Upper lobe of right lung (tissue), 1 donor: ENCODE measurements around the gene PTPRT. TPM values are rescaled to one million over a fixed set of nuclear protein-coding genes. Genes with fewer than 3 reads are reported as not detected.

Experiments
- ATAC-seq: fragments of 200-7000 bp; cut with Tn5 transposase; one replicate; pipeline ENCODE4 v1.9.1; 2020; ENCODE audit warnings: mild to moderate bottlenecking, moderate library complexity
- DNase-seq: peaks from one replicate; pipeline ENCODE4 v3.0.0-alpha.2; 2020
- H3K27ac ChIP-seq: fragments of 200-600 bp; one replicate; pipeline ENCODE4 v1.8.0; 2022
- H3K27me3 ChIP-seq: fragments of 200-600 bp; one replicate; pipeline ENCODE4 v1.8.0; 2022; ENCODE audit warnings: mild to moderate bottlenecking
- H3K36me3 ChIP-seq: fragments of 200-600 bp; one replicate; pipeline ENCODE4 v1.8.0; 2022
- H3K4me1 ChIP-seq: fragments of 200-600 bp; one replicate; pipeline ENCODE4 v1.8.0; 2022
- H3K4me3 ChIP-seq: fragments of 200-600 bp; one replicate; pipeline ENCODE4 v1.8.0; 2022; ENCODE audit warnings: mild to moderate bottlenecking
- H3K9me3 ChIP-seq: fragments of 200-600 bp; one replicate; pipeline ENCODE4 v1.8.0; 2022
- CTCF ChIP-seq: fragments of 200-600 bp; IDR thresholded peaks from one replicate; pipeline ENCODE4 v1.8.0; 2022; ENCODE audit warnings: antibody characterized with exemption
- intact Hi-C: fragments of 100-400 bp; cut with DNase I; formaldehyde crosslinking; loops from one replicate; pipeline ENCODE4 v1.11.0; 2022
- total RNA-seq: library from RNA; stranded (reverse); fragmentation: NEBNext Ultra II Directional; extraction: Animal tissue kit (Norgen Biotek cat#: 25700); gene quantifications from one replicate; pipeline ENCODE4 v1.2.1, GENCODE V29; 2021
- donor health status: DM: no; HTN: yes; CAD: no; lungs with severe emphysema.

PTPRT gene
- total RNA-seq, 1 donor from 2014 or later, result 0.46 TPM

DNA sequence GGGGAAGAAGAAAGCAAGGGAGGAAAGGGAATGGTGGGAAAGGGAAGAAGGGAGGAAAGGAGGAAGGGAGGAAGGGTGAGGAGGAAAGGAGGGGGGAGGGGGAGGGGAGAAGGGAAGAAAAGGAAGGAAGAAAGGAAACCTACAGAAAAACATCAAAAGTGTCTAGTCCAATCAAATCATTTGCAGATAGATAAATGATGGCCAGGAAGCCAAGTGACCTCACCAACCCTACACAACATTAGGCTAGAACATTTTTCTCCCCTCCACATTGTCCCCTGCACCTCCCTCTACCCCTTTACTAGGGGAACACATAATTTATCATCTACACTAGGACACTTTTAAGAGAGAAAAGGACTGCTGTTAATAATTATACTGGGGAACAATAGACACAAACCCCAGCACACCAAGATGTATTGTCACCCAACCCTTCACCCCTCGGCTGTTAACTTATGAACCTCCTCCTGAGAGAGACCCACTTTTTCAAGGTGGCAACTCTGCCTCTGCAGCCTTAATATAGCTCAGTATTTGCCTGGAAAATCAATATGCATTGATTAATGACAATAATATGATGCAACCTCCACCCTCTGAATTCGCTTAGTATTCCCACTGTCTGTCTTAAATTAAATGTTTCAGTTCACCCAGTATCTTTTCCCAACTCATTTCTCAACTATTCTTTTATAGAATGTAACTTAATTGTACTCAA is 231.2 kb downstream of the PTPRT start:
- Histone ChIP-seq H3K36me3 (no peaks in the 10 kb centered on the region), H3K27ac (no peak overlapping the region), H3K4me3 (no peak overlapping the region), H3K4me1 (no peaks in the 10 kb centered on the region), H3K9me3 (no peaks in the 10 kb centered on the region), H3K27me3 (no peaks in the 10 kb centered on the region)
- no peak for TF ChIP-seq CTCF
- ATAC-seq (no peak), DNase-seq (no peak)
- intact Hi-C loops, result no loop called here

DNA sequence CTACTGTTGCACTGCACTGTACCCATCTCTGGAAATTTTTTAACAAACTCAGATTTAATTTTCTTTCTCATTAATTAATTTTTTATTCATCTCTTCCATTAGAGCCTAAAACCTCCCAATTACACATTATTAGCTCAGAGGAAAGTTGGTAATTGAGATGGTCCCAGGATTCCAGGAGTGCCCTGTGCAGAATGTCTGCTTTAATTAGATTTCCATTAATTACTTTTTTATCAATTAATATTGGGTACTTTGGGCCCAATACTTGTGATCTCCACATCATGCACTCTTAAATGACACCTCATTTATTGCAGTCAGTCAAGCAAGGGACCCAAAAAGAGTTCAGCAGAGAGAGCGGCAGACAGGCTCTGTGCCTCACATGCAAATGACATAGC is 232.0 kb downstream of the PTPRT start:
- Histone ChIP-seq H3K9me3 (no peaks in the 10 kb centered on the region), H3K27ac (no peak overlapping the region), H3K4me3 (no peak overlapping the region), H3K27me3 (no peaks in the 10 kb centered on the region), H3K4me1 (no peaks in the 10 kb centered on the region), H3K36me3 (no peaks in the 10 kb centered on the region)
- DNase-seq, result no peak
- no peak for TF ChIP-seq CTCF
- no peak for ATAC-seq
- intact Hi-C loops, result no loop called here

DNA sequence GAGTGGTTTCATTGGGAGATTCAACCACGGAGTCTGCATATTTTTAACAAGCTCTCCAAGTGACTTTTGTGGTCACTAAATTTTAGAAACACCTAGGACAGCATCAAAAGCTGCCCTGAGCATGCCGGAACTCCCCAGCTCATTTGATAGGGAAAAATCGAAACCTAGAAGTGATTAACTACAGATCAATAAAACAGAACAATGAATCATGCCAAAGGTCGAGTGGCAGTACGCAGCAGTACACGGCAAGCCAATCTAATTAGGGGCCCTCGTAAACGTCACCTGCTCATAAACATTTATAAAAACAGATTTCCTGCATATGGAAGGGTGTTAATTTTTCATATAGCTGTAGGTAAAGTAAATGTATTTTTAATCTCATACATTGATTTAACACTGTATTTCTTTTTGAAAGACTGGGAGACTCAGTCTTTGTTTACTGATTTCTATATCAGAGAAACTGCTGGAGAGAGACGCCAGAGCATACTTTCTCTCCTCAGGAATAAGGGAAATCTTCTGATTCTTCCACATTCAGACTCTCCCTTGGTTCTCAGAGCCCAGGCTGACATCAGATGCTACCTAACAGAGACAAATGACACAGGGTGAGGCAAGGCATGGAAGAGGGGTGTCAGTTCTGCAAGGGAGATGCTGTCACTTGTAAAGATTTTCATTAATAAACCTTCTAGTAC is 232.5 kb downstream of the PTPRT start:
- no peak for DNase-seq
- ATAC-seq, result no peak
- H3K27ac ChIP-seq, result no peak overlapping the region
- H3K4me1 ChIP-seq, result no peaks in the 10 kb centered on the region
- intact Hi-C loops, result no loop called here
- no peaks in the 10 kb centered on the region for H3K9me3 ChIP-seq
- no peaks in the 10 kb centered on the region for H3K27me3 ChIP-seq
- no peaks in the 10 kb centered on the region for H3K36me3 ChIP-seq
- no peak overlapping the region for H3K4me3 ChIP-seq
- no peak for TF ChIP-seq CTCF

- H3K27me3 ChIP-seq, result no peaks in the 10 kb centered on the region
- DNase-seq (no peak), ATAC-seq (no peak)
- no peaks in the 10 kb centered on the region for H3K4me1 ChIP-seq
- intact Hi-C loops, result no loop called here
- no peak overlapping the region for H3K4me3 ChIP-seq
- TF ChIP-seq CTCF, result no peak
- no peaks in the 10 kb centered on the region for H3K9me3 ChIP-seq
- no peak overlapping the region for H3K27ac ChIP-seq
- H3K36me3 ChIP-seq, result no peaks in the 10 kb centered on the region
Measured at GRCh38 chr20:42955713-42956112, 234.0 kb downstream of the PTPRT start.

DNA sequence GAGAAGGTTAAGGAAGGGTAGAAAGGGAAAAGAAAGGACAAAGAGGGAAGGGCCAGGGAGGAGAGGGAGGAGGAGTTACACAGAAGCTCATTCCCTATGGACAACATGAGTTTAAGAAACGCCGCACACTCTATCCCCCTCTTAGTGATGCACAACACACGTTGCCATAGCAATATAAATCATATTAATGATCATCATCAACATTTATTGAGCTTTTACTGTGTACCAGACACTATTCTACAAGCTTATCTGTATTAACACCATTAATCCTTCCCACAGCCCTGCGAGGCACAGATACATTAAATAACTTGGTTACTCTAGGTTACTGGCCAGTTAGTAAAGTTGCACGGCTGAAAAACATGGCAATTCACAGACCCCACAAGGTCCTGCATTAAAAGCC is 234.8 kb downstream of the PTPRT start:
- intact Hi-C loops, result no loop called here
- Histone ChIP-seq H3K27ac (no peak overlapping the region), H3K27me3 (no peaks in the 10 kb centered on the region), H3K9me3 (no peaks in the 10 kb centered on the region), H3K4me1 (no peaks in the 10 kb centered on the region), H3K36me3 (no peaks in the 10 kb centered on the region), H3K4me3 (no peak overlapping the region)
- ATAC-seq, result no peak
- no peak for TF ChIP-seq CTCF
- no peak for DNase-seq
